Choroid plexus epithelial cell (primary cell): ENCODE results near the gene GAPT.

Experiments used
- DNase-seq: peaks from one replicate; pipeline ENCODE4 v3.0.0-alpha.2; 2010; ENCODE audit warnings: low read depth
- H3K4me3 ChIP-seq: 2 replicates; pipeline ENCODE4 v1.5.1; 2011; ENCODE audit warnings: low read depth, mild to moderate bottlenecking, control low read depth, low read length, moderate library complexity
- CTCF ChIP-seq: conservative IDR thresholded peaks from 2 replicates; pipeline ENCODE4 v1.5.1; 2011; ENCODE audit warnings: low read depth, mild to moderate bottlenecking, control low read depth, inconsistent platforms, low read length, moderate library complexity

The GAPT gene

GRCh38 chr5:58490402-58491050 lies 709 bp upstream of the GAPT start:
- no peak for TF ChIP-seq CTCF
- H3K4me3 ChIP-seq: no peak overlapping the region
- DNase-seq: no peak

GRCh38 chr5:58493141-58493540 lies 1.9 kb downstream of the GAPT start:
- no peak for TF ChIP-seq CTCF
- DNase-seq: no peak
- no peak overlapping the region for H3K4me3 ChIP-seq

- H3K4me3 ChIP-seq: no peak overlapping the region
- peak; percentile 42 for TF ChIP-seq CTCF
- no peak for DNase-seq
Measured at GRCh38 chr5:58496488-58496887, 5.3 kb downstream of the GAPT start.

- H3K4me3 ChIP-seq: no peak overlapping the region
- TF ChIP-seq CTCF: no peak
- DNase-seq: no peak
Measured at GRCh38 chr5:58497386-58497785, 6.2 kb downstream of the GAPT start.

GRCh38 chr5:58497921-58498320 lies 6.7 kb downstream of the GAPT start:
- no peak for DNase-seq
- H3K4me3 ChIP-seq: no peak overlapping the region
- no peak for TF ChIP-seq CTCF

GRCh38 chr5:58498340-58498942 lies 7.2 kb downstream of the GAPT start:
- no peak overlapping the region for H3K4me3 ChIP-seq
- peak; percentile 94 for TF ChIP-seq CTCF
- DNase-seq: peak; percentile 64

- no peak overlapping the region for H3K4me3 ChIP-seq
- TF ChIP-seq CTCF: no peak
- DNase-seq: no peak
Measured at GRCh38 chr5:58499231-58499630, 8.0 kb downstream of the GAPT start.
